Measurements from ENCODE around the gene RNF151. TPM values are rescaled to one million over a fixed set of nuclear protein-coding genes. Genes with fewer than 3 reads are reported as not detected.

RNF151 gene
- total and polyA plus RNA-seq, 10 of the 15 experiments (the other 5 are each of a cell fraction or from before 2014, with no cell fraction given): 0.17 to 0.56 TPM; not detected in 8

- ATAC-seq (no peak), FAIRE-seq (no peak), DNase-seq (ENCODE audit: low read depth, low spot score) (no peak)
- no peaks in the 10 kb centered on the region for H3K9me3 ChIP-seq (replicated peaks; ENCODE audit: control insufficient read depth, insufficient read depth, low read length)
- H3K9ac ChIP-seq (ENCODE audit: control insufficient read depth, insufficient read depth, low read length): no peak overlapping the region
- no peaks in the 10 kb centered on the region for H3K27me3 ChIP-seq (replicated peaks in 1 of 2; ENCODE audit: control insufficient read depth in 2 of 2, insufficient read depth in 2 of 2, low read length in 1 of 2)
- ChIA-PET SMC1A (ENCODE audit: uncharacterized antibody, unreplicated experiment) (no interaction called here), RAD21 (ENCODE audit: unreplicated experiment) (interaction anchor here (0.6 kb wide), 1 partner anchor 20 kb away, joined by 4 read pairs; no protein-coding TSS in a partner anchor), CTCF (interaction anchor here (0.9 to 1.4 kb wide), 2 partner anchors 15 to 35 kb away, joined by 3 to 4 read pairs; no protein-coding TSS in a partner anchor), POLR2A (no interaction called here)
- peaks cover 3 to 50% of the 10 kb centered on the region in 2 experiments for H3K36me3 ChIP-seq (ENCODE audit: control insufficient read depth in 2 of 2, insufficient read depth in 2 of 2, low read length in 1 of 2)
- intact Hi-C loops (cut with micrococcal nuclease; ENCODE audit: unreplicated experiment): no loop called here
- TF ChIP-seq SIX5 (IDR thresholded peaks at IDR 0.05; ENCODE audit: low read depth, low read length, severe bottlenecking): no peak
- TF ChIP-seq NFYB (IDR thresholded peaks at IDR 0.05; ENCODE audit: insufficient read depth, low read depth, low read length): no peak
- no peak for TF ChIP-seq CUX1 (IDR thresholded peaks at IDR 0.05; ENCODE audit: insufficient replicate concordance, low read depth, low read length)
- TF ChIP-seq DPF2 (IDR thresholded peaks at IDR 0.05): no peak
- TF ChIP-seq GABPA (IDR thresholded peaks at IDR 0.05; ENCODE audit: low read depth): no peak
- 91% methylated on average over 17 of the region's 19 CpGs for WGBS (ENCODE audit: insufficient coverage, insufficient replicate concordance, low lambda C conversion rate, missing lambda C conversion rate)
- no peak overlapping the region for H3K4me2 ChIP-seq (ENCODE audit: control insufficient read depth, insufficient read depth)
- in situ Hi-C loops (cut with MboI): no loop called here
- H3K4me1 ChIP-seq (ENCODE audit: control insufficient read depth, insufficient read depth, low read length): peaks cover 7% of the 10 kb centered on the region
- peaks cover 6% of the 10 kb centered on the region for H4K20me1 ChIP-seq (ENCODE audit: control insufficient read depth, insufficient read depth)
- no peak overlapping the region for H2AFZ ChIP-seq (ENCODE audit: control insufficient read depth, low read depth, low read length)
- H3K4me3 ChIP-seq: no peak overlapping the region
- peaks cover 22% of the 10 kb centered on the region for H3K79me2 ChIP-seq (ENCODE audit: control insufficient read depth, insufficient read depth, low read length)
- BruUV-seq (replicated peaks): no TSS peak
- no peak overlapping the region for H3K27ac ChIP-seq (ENCODE audit: control insufficient read depth, insufficient read depth)
Measured at GRCh38 chr16:2001035-2001434, 34.4 kb downstream of the RNF151 start.

All from GM12878 (cell line).